SKM-1 treated with dmso at 0.1 percent for 144 hours (cell line): ENCODE data around the gene MICA.
"Not testable (repeated sequence)": the region's sequence is repeated elsewhere in the genome, so short reads cannot be mapped to it uniquely, and the experiment has no call there.

Experiments used
- DNase-seq: peaks from one replicate; lab custom pipeline; 2025; ENCODE audit not compliant: unreplicated experiment; lab: John Stamatoyannopoulos, UW

Gene MICA

DNA sequence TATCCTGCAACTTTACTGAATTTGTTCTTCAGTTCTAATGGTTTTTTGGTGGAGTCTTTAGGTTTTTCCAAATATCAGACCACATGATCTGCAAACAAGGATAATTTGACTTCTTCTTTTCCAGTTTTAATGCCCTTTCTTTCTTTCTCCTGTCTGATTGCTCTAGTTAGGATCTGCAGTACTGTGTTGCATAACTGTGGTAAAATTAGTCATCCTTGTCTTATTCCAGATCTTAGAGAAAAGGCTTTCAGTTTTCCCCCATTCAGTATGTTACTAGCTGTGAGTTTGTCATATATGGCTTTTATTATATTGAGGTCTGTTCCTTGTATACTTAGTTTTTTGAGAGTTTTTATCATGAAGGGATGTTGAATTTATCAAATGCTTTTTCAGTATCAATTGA, 4.3 kb downstream of the MICA start:
- DNase-seq: no peak

DNA sequence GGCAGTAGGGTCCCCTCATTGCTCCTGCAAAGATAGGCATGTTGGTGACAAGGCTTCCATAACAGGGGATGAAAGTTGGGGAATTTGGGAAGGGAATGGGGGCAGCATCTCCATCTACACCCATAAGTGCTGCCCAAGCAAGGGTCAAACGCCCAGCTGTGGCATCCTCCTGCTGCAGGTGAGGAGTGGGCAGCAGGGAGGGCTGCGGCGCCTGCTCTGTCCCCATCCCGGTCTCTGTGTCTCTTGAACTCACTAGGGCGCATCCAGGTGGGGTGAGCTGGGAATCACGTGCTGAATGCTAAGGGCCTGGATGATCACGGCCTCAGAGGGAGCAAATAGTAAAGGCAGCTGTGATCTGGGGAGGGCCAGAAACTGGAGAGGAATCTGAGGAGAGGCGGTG, 9.1 kb downstream of the MICA start:
- no peak for DNase-seq

DNA sequence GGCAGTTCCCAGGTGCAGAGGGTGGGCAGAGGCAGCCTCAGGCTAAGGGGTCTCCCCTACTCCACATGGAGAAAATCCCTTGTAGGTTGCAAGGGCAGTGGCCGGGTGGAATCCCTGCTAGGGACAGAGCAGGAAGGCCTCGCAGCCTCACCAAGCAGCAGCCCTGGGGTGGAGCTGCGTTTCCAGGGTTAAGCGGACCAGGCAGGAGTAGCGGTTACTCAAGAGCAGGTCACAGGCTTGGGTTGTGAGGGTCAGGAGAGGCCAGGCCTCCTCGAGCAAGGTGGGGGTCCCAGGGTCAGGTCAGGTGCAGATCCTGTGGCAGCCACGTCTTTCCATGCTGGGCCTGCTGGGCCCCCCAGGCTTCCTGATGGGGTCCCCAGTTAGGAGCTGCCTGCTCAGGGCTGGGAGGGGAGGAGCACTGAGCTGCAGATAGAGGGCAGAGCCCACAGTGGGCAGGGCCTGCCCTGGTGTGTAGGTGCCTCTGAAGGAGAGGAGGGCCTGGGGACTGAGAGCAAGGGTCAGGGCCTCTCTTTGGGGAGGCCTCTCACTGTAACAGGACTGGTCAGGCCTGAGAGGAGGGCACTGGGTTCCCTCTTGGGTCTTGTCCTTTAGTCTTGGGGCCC, 10.9 kb downstream of the MICA start:
- not testable (repeated sequence) for DNase-seq

DNA sequence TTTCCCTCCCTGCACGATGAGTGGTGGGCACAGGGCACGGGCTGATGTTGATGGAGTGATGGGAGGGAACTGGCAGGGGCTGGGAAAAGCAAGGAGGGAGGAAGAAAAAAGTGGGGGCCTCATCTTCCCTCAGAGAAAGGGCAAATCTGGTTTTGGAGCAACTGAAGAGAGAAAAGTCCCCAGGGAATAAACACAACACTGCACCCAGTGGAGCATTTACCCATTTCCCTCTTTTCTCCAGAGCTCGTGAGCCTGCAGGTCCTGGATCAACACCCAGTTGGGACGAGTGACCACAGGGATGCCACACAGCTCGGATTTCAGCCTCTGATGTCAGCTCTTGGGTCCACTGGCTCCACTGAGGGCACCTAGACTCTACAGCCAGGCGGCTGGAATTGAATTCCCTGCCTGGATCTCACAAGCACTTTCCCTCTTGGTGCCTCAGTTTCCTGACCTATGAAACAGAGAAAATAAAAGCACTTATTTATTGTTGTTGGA, 11.4 kb downstream of the MICA start:
- DNase-seq: no peak

DNA sequence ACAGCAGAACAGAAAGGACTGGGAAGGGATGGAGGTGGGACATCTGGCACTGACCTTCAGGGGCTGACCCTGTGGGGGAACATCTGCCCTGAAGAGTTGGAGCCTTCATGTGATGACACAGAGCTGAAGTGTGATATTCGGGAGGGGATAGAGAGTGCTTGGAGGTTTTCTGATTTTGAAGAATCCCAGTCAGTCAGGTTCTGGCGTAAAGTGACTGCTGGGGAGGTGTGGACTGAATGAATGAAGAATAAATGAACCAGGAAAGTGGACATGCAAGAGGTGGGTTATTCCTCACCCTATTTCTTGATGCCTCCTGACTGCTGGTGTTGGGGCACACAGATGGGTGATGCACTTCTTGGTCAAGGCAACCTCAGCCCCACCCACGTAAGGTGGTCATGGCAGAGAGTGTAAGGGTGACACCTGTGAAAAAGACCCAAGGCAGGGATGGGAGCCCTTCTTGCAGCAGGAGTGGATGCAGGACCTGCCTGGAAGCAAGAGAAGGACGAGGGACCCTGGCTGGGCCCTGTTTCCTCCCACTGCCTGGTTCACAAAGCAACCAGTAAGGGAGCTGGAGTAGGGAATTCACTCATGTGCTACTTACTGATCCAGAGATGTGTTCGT, 13.1 kb downstream of the MICA start:
- DNase-seq: no peak

DNA sequence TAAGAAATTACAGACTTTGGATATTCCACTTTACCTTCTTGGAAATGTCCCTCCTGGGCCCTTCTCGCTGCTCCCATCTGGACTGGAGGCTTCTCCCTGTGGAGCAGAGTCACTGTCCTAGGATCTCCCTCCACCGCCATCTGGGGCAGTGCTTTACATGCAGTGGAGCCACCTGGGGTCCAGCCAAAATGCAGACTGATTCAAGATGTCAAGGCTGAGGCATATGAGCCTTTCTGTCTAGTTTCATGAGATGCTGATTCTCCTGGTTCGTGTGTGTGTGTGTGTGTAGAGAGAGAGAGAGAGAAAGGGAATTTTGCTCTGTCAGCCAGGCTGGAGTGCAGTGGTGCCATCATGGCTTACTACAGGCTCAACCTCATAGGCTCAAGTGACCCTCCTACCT, 14.9 kb downstream of the MICA start:
- DNase-seq: no peak

DNA sequence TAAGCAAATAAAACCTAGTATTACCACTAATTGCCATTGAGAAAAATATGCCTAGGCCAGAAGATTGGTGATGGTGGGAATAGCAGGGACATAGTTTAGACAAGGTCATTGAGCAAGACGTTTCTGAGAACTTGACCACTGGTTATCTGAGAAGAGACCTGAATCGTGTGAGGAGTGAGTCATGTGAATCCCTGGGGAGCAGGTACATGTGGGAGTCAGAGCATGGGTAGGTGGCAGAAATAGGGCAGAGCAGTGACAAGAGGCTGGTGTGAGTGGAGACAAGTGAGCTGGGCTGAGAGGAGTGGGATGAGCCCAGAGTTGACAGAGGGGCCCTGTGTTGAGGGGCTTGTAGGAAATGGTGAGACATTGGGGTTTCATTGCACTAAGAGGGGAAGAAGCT, 16.4 kb downstream of the MICA start:
- DNase-seq: no peak

DNA sequence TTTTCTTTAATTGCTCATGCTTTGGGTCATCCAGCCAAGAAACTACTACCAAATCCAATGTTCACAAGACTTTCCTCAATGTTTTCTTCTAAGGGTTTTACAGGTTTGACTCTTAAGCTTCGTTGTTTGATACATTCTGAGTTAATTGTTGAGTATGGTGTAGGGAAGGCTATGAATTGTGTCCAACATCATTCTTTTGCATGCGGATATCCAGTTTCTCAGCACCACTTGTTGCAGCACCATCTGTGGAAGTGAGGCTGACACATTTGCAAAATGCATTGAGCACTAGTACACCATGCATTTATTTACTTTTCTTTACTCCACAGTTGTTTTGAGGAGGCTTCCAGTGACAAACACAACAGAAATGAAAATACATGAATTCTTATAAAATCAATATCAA, 17.2 kb downstream of the MICA start:
- DNase-seq: no peak

DNA sequence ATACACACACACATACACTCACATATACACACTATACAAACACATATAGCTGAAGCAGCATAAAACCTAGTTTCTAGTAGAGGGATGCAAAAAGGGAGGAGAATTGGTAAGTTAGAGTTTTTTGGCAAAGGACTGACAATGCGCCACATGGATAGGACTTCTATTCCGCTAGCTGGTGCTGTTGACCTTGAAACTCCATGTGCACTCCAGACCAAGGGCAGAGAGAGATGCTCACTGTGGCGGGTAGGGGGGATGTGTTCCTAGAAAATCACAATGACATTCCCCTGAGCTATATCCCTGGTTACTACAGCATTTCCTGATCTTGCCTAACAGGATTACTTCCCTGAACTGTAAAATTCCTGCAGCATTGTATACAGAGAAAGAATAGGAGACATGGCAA, 19.2 kb downstream of the MICA start:
- no peak for DNase-seq

DNA sequence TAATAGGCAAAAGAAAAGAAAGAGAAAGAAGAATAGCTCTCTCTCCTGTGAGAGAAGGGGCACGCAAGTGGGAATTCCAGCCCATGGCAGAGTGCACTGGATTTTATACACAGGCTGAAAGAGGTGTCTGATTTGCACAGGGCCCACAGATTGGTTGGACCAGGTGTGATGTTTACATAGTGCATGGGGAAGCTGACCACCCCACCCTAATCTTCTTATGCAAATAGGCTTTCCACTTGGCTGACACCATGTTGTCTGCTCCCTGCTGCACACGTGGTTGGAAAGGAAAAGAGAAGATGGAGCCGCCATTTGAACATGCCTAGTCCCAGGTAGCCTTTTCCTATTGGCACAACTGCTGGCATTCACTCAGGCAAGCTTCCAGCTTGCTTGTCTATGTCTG, 20.2 kb downstream of the MICA start:
- DNase-seq: no peak

DNA sequence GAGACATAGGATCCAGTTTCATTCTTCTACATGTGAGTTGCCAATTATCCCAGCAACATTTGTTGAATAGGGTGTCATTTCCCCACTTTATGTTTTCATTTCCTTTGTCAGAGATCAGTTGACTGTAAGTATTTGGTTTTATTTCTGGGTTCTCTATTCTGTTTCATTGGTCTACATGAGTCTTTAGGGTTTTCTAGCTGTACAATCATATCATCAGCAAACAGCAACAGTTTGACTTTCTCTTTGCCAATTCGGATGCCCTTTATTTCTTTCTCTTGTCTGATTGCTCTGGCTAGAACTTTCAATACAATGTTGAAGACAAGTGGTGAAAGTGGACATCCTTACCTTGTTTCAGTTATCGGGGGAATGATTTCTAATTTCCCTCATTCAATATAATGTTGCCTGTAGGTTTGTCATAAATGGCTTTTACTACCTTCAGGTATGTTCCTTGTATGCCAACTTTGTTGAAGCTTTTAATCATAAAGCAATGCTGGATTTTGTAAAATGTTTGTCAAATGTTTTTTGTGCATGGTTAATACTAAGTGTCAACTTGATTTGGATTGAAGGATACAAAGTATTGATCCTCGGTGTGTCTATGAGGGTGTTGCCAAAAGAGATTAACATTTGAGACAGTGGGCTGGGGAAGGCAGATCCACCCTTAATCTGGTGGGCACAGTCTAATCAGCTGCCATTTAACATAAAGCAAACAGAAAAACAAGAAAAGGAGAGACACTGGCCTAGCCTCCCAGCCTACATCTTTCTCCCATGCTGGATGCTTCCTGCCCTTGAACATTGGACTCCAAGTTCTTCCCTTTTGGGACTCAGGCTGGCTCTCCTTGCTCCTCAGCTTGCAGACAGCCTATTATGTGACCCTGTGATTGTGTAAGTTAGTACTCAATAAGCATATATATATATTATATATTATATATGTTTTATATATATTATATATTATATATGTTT, 23.3 kb downstream of the MICA start:
- no peak for DNase-seq

DNA sequence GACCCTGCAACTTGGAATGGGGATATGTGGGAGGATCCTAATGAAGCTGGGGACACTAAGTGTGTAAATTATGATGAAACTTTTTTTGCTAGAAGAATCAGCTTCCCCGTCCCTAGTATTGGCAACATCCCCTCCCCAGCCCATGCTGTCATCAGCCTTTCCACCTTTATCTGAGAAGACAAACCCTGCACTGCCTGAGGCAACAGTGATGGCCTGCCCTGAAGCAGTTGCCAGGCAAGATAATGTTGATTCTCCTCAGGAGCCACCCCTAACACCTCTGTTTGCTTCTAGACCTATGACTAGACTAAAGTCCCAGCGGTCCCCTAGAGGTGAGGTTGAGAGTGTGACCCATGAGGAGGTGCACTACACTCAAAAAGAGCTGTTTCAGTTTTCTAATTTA, 27.1 kb downstream of the MICA start:
- no peak for DNase-seq

DNA sequence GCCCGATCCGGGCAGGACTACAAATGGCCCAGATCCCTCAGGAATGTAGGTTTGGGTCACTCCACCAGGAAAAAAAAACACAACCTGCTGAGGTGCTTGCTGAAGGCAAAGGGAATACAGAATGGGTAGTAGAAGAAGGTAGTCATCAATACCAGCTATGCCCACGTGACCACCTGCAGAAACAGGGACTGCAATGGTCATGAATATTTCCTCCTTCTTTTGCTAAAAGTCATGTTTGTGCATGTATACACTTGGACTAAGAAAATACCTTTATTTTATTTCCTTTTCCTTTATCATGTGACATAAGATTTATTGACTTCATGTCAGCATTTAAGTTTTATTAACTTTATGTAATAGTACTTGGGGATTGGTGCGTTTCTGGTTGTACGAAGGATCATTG, 31.7 kb downstream of the MICA start:
- not testable (repeated sequence) for DNase-seq

DNA sequence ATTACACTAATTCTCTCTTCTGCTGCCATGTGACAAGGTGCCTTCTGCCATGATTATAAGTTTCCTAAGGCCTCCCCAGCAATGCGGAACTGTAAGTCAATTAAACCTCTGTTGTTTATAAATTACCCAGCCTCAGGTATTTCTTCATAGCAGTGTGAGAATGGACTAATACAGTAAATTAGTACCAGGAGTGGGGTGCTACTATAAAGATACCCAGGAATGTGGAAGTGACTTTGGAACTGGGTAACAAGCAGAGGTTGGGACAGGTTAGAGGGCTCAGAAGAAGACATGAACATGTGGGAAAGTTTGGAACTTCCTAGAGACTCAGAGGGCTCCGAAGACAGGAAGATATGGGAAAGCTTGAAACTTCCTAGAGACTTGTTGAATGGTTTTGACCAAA, 34.8 kb downstream of the MICA start:
- DNase-seq: no peak

DNA sequence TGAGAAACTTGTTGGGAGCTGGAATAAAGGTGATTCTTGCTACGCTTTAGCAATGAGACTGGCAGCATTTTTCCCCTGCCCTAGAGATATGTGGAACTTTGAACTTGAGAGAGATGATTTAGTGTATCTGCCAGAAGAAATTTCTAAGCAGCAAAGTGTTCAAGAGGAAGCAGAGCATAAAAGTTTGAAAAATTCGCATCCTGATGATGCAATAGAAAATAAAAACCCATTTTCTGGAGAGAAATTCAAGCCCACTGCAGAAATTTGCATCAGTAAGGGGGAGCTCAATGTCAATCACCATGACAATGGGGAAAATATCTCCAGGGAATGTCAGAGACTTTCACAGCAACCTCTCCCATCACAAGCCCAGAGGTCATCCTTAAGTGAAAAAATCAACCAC, 35.3 kb downstream of the MICA start:
- DNase-seq: no peak

DNA sequence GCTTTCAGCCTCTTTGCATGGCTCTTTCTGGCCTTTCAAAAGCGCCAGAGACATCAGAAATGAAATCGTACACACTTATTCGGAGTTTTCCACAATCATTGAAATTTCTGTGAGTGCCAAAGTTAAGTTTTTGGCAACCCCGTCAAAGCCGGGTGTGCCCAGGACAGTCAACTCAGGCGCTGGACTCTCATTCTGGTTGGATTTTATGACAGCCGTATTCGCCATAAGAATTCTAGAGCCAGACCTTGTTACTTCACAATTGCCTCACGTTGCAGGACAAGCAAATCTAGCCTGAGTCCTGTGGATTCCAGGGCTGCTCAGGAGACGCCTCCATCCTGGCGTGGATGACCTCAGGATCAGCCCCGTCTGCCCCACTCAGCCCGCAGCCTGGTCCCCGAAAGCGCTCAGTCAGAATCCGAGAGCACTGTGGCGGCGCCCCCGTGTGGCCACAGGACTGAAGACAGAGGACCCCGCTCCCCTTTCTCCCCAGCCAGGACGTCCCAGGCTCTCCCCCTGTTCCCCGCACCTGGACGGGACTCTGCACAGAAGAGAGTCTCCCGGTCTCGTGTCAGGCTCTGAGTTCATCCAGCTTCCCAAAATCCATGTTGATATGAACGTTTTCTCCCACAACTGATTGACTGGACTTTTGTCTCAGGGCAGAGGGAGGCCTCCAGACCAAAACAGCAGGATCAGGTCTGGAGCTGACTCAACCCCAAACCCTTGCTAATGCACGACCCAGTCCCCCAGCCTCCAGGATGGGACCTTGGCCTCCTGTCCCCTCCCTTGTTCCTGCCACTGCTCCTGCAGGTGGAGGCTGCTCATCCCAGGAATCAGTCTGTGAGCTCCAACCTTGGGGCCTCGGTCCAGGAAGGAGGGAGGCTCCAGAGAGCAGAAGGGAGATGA, 38.2 kb downstream of the MICA start:
- DNase-seq: peak; percentile 40

DNA sequence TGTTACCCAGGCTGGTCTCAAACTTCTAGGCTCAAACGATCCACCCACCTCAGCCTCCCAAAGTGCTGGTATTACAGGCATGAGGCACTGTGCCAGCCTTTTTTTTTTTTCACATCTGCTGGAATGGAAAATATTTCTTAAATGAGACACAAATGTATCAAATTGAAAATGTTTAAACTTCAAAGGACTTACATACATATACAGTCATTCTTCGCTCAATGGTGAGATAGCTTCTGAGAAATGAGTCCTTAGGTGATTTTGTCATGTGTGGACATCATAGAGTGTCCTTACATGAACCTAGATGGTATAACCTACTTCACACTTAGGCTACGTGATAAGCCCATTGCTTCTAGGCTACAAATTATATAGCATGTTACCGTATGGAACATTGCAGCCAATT, 43.1 kb downstream of the MICA start:
- no peak for DNase-seq

DNA sequence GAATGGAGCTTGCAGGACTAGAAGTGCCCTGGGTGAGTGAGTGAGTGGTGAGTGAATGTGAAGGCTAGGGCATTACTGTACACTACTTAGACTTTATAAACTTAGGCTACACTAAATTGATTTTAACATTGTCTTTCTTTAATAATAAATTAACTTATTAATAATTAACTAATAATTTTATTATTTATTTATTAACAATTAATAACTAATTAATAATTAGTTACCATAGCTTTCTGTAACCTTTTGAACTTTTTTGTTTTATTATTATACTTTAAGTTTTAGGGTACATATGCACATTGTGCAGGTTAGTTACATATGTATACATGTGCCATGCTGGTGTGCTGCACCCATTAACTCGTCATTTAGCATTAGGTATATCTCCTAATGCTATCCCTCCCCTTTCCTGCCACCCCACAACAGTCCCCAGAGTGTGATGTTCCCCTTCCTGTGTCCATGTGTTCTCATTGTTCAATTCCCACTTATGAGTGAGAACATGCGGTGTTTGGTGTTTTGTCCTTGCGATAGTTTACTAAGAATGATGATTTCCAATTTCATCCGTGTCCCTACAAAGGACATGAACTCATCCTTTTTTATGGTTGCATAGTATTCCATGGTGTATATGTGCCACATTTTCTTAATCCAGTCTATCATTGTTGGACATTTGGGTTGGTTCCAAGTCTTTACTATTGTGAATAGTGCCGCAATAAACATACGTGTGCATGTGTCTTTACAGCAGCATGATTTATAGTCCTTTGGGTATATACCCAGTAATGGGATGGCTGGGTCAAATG, 43.8 kb downstream of the MICA start:
- DNase-seq: not testable (repeated sequence)

DNA sequence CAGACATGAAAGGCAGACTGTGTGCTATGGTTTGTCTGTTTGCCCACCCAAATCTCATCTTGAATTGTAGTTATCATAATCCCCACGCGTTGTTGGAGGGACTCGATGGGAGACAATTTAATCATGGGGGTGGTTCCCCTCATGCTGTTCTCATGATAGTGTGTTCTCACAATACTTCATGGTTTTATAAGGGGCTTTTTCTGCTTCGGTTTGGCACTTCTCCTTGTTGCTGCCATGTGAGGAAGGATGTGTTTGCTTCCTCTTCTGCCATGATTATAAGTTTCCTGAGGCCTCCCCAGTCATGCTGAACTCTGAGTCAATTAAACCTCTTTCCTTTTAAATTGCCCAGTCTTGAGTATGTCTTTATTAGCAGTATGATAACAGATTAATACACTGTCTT, 47.4 kb downstream of the MICA start:
- DNase-seq: no peak

DNA sequence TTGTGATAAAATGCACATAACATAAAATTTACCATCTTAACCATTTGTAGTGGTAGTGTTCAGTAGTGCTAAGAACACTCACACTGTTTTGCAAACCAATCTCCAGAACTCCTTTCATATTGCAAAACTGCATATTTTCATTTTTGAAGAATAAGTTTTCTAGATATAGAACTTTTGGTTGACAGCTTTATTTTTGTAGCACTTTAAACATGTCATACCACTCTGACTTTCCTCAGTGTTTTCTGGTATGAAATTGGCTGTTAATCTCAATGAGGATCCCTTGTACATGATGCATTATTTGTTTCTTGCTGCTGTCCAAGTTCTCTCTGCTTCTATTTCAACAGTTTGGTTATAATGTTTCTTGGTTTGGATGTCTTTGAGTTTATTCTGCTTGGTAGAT, 49.5 kb downstream of the MICA start:
- DNase-seq: no peak
